Progenitor cell of endocrine pancreas (in vitro differentiated cells): ENCODE data around the gene FYN. TPM values are rescaled to one million over a fixed set of nuclear protein-coding genes. Genes with fewer than 3 reads are reported as not detected.

Experiments used
- DNase-seq: peaks from one replicate; pipeline ENCODE4 v3.0.0; 2021; ENCODE audit warnings: low spot score; ENCODE audit not compliant: unreplicated experiment
- H3K27ac Mint-ChIP-seq: 2 replicates; pipeline ENCODE4 v1.8.0; 2021; ENCODE audit warnings: mild to moderate bottlenecking, moderate library complexity, mixed read lengths
- H3K27me3 Mint-ChIP-seq: 2 replicates; pipeline ENCODE4 v1.8.0; 2021; ENCODE audit warnings: mixed read lengths
- H3K36me3 Mint-ChIP-seq: 2 replicates; pipeline ENCODE4 v1.8.0; 2022; ENCODE audit warnings: mixed read lengths; ENCODE audit not compliant: insufficient read depth
- H3K4me1 Mint-ChIP-seq: 2 replicates; pipeline ENCODE4 v1.8.0; 2021; ENCODE audit warnings: low read depth, mixed read lengths
- H3K4me3 Mint-ChIP-seq: 2 replicates; pipeline ENCODE4 v1.8.0; 2021; ENCODE audit warnings: low read depth, mild to moderate bottlenecking, moderate library complexity, mixed read lengths
- H3K9me3 Mint-ChIP-seq: 2 replicates; pipeline ENCODE4 v1.8.0; 2021; ENCODE audit warnings: low read depth, mixed read lengths
- total RNA-seq: library from RNA; stranded (reverse); gene quantifications from 2 replicates; pipeline ENCODE4 v1.2.1, GENCODE V29; 2021
- TF ChIP-seq, protein P1 (sequence below): fragments of 200-600 bp; sonication (generic); IDR thresholded peaks from one replicate; pipeline ENCODE4 v1.5.0; 2021; ENCODE audit warnings: antibody characterized with exemption, mild to moderate bottlenecking; ENCODE audit not compliant: unreplicated experiment

Gene FYN
- total RNA-seq, 1 donor from 2014 or later: 169 TPM

DNA sequence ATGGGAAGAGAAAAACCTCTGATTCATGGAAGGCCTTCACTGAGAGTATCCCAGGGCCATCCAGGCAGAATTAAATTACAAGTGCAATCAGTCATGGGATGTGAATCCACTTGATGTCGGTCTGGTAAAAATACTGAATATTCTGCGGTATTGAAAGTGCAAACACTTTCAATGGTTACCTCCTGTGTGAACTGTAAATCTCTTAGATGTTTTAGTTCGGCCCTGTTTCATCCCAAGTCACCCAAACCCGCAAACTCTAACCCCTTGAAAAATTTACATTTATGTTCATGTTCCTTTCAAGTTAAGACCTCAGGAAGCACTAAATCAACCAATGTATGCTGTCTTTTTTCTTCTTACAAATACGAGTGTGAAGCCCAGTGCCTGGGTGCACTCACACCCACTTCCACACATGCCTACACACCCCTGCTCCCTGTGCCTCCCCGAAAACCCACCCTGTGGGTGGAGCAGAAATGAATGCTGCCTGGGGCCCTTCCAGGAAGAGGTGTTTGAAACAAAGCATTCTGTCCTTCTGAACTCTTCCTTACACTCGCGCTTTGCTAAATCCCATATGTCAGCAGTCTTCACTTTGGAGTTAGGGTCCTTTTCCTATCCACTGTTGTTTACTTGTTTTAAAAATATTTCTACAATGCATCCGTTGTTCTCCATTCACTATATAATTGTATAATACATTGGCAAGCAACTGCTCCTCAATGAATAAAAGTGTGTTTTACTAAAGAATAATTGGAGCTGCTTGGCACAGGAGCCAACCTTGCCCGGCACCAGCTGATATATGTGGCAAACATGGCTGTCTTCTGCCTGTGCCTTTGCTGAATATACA is 62.7 kb downstream of the FYN start:
- Mint-ChIP-seq H3K4me1 (peaks cover 13% of the 10 kb centered on the region), H3K27me3 (no peaks in the 10 kb centered on the region), H3K4me3 (no peak overlapping the region), H3K9me3 (no peaks in the 10 kb centered on the region), H3K36me3 (peaks cover 11% of the 10 kb centered on the region), H3K27ac (no peak overlapping the region)
- DNase-seq: no peak
- TF ChIP-seq, protein P1, sequence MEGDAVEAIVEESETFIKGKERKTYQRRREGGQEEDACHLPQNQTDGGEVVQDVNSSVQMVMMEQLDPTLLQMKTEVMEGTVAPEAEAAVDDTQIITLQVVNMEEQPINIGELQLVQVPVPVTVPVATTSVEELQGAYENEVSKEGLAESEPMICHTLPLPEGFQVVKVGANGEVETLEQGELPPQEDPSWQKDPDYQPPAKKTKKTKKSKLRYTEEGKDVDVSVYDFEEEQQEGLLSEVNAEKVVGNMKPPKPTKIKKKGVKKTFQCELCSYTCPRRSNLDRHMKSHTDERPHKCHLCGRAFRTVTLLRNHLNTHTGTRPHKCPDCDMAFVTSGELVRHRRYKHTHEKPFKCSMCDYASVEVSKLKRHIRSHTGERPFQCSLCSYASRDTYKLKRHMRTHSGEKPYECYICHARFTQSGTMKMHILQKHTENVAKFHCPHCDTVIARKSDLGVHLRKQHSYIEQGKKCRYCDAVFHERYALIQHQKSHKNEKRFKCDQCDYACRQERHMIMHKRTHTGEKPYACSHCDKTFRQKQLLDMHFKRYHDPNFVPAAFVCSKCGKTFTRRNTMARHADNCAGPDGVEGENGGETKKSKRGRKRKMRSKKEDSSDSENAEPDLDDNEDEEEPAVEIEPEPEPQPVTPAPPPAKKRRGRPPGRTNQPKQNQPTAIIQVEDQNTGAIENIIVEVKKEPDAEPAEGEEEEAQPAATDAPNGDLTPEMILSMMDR: no peak

DNA sequence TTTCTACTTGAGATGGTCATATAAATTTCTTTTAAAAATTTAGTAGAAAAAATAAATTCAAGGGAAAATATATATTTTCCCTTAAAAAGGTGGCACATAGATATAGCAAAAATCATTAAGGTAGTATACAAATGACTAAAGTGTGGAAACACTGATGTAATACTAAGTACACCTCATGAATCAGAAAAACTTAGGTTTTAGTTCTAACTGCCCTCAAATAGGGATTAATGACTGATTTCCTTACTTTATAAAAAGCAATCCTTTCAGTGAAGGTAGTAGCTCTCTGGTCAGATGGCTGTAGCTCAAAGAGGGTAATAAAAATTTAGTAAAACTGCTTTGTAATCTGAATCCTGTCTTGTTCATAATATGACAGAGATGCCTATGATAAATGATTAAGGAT is 63.5 kb downstream of the FYN start:
- H3K4me1 Mint-ChIP-seq: peaks cover 17% of the 10 kb centered on the region
- no peak overlapping the region for H3K4me3 Mint-ChIP-seq
- no peak overlapping the region for H3K27ac Mint-ChIP-seq
- no peak for DNase-seq
- TF ChIP-seq, protein P1: no peak
- no peaks in the 10 kb centered on the region for H3K27me3 Mint-ChIP-seq
- H3K36me3 Mint-ChIP-seq: peaks cover 11% of the 10 kb centered on the region
- H3K9me3 Mint-ChIP-seq: no peaks in the 10 kb centered on the region

DNA sequence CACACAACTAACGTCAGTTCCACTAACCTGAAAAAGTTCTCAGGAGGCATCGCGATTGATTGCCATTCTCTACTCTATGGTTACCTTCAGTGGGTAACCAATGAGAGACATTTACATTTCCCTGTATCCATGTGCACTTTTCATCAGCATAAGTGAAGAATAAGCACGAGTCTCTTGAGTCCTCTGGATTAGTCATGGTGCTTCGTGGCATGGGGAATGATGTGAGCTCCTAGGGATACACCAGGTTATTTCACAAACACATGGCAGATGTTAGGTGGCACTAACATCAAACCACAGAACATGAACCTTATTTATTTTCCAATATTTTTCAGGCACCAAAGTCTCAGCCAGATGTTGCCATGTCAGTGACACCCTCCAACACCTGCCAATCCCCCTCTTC is 64.0 kb downstream of the FYN start:
- Mint-ChIP-seq H3K36me3 (peaks cover 11% of the 10 kb centered on the region), H3K27ac (no peak overlapping the region), H3K9me3 (no peaks in the 10 kb centered on the region), H3K4me1 (peaks cover 18% of the 10 kb centered on the region), H3K4me3 (no peak overlapping the region), H3K27me3 (no peaks in the 10 kb centered on the region)
- no peak for DNase-seq
- TF ChIP-seq, protein P1: no peak

DNA sequence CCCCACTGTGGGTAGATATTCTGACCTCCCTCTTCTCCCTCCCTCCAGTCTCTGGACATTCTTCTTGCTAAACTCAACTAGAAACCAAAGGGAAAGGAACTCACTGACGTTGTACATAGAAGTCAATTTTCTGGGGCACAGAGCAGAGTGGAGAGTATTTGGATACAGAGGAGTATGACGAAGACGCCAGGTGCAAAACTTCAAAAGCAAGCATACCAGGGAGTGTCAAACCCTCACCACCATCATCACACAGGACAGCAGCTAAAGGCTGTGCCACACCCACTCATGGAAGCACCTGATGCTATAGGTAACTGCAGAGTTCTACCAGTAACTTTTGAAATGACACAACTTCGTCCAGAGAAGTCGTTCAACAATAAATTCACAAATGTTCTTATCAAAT is 64.8 kb downstream of the FYN start:
- Mint-ChIP-seq H3K27me3 (no peaks in the 10 kb centered on the region), H3K4me3 (no peak overlapping the region), H3K4me1 (peaks cover 18% of the 10 kb centered on the region), H3K36me3 (peaks cover 11% of the 10 kb centered on the region), H3K27ac (no peak overlapping the region), H3K9me3 (no peaks in the 10 kb centered on the region)
- TF ChIP-seq, protein P1: no peak
- DNase-seq: no peak

DNA sequence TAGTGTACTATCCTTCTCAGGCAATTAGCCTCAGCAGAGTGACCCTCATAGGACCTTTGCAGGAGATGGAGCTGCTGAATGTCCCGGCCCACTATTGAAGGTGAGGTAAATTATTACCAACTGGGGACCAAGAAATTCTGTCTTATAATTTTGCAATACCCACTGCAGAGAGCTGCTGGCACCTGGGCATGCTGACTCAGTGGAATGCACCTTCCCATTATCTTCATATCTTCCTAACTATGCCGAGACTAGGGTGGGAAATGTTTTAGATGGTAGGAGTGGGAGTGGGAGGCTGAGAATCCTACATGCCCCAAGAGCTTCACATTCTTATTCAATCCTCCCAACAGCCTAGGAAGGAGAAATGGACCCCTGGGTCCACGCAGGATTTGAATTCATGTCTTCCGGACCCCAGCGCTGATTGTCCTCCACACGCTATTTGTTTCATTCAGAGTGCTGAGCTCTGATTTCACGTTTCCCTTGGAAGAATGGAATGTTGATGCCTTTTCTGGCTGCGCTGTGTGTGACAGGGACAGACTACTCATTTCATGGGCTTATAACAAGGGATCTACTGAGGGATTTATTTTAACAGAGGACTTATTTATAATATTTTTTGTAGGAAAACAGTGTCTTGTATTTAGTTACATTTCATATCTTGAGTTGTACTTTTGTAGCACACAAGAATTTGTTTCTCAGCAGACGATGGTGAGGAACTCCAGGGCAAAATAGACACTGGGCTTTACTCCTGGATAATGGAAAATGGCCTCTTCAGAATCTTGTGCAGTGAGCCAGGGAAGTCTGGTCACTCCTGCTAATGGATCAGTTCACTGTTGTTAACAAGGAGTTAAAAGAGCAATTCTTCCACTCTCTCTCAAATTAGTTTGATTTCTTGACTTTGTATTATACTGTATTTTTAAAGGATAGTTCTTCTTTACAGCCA is 66.4 kb downstream of the FYN start:
- peaks cover 6% of the 10 kb centered on the region for H3K36me3 Mint-ChIP-seq
- TF ChIP-seq, protein P1: no peak
- no peaks in the 10 kb centered on the region for H3K27me3 Mint-ChIP-seq
- no peak overlapping the region for H3K4me3 Mint-ChIP-seq
- no peak overlapping the region for H3K27ac Mint-ChIP-seq
- H3K9me3 Mint-ChIP-seq: no peaks in the 10 kb centered on the region
- DNase-seq: no peak
- H3K4me1 Mint-ChIP-seq: peaks cover 16% of the 10 kb centered on the region
